Measurements from ENCODE around the gene AMN1.

The AMN1 gene

GRCh38 chr12:31749024-31749704 is 20.3 kb upstream of the AMN1 start (continued):
- no peak for TF ChIP-seq ZNF785 (tag by site-specific recombination; IDR thresholded peaks at IDR 0.05)
- TF ChIP-seq ZNF626 (tag by site-specific recombination; IDR thresholded peaks at IDR 0.05): peak; percentile 47; the same call in 1 of the 2 replicates
- peak; percentile 88 for TF ChIP-seq PRDM1 (tag by site-specific recombination; IDR thresholded peaks at IDR 0.05)
- TF ChIP-seq ZNF133 (tag by site-specific recombination; IDR thresholded peaks at IDR 0.05): no peak
- no peak for TF ChIP-seq ZNF138 (tag by site-specific recombination; IDR thresholded peaks at IDR 0.05; ENCODE audit: borderline replicate concordance)
- TF ChIP-seq, protein P1, sequence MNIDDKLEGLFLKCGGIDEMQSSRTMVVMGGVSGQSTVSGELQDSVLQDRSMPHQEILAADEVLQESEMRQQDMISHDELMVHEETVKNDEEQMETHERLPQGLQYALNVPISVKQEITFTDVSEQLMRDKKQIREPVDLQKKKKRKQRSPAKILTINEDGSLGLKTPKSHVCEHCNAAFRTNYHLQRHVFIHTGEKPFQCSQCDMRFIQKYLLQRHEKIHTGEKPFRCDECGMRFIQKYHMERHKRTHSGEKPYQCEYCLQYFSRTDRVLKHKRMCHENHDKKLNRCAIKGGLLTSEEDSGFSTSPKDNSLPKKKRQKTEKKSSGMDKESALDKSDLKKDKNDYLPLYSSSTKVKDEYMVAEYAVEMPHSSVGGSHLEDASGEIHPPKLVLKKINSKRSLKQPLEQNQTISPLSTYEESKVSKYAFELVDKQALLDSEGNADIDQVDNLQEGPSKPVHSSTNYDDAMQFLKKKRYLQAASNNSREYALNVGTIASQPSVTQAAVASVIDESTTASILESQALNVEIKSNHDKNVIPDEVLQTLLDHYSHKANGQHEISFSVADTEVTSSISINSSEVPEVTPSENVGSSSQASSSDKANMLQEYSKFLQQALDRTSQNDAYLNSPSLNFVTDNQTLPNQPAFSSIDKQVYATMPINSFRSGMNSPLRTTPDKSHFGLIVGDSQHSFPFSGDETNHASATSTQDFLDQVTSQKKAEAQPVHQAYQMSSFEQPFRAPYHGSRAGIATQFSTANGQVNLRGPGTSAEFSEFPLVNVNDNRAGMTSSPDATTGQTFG (tag by site-specific recombination; IDR thresholded peaks at IDR 0.05; ENCODE audit: borderline replicate concordance): no peak
- TF ChIP-seq ZEB2 (tag by site-specific recombination; IDR thresholded peaks at IDR 0.05): peak; percentile 98
- peak; percentile 78; the same call in 1 of the 2 replicates for TF ChIP-seq GFI1B (tag by site-specific recombination; IDR thresholded peaks at IDR 0.05)
- no peak for TF ChIP-seq YY1 (tag by site-specific recombination; IDR thresholded peaks at IDR 0.05)
- no peak for TF ChIP-seq ZNF521 (tag by site-specific recombination; IDR thresholded peaks at IDR 0.05)
- no peak for TF ChIP-seq ZNF704 (tag by site-specific recombination; IDR thresholded peaks at IDR 0.05)
- TF ChIP-seq ZNF341 (tag by site-specific recombination; IDR thresholded peaks at IDR 0.05; ENCODE audit: low read depth): no peak
- TF ChIP-seq, protein P2, sequence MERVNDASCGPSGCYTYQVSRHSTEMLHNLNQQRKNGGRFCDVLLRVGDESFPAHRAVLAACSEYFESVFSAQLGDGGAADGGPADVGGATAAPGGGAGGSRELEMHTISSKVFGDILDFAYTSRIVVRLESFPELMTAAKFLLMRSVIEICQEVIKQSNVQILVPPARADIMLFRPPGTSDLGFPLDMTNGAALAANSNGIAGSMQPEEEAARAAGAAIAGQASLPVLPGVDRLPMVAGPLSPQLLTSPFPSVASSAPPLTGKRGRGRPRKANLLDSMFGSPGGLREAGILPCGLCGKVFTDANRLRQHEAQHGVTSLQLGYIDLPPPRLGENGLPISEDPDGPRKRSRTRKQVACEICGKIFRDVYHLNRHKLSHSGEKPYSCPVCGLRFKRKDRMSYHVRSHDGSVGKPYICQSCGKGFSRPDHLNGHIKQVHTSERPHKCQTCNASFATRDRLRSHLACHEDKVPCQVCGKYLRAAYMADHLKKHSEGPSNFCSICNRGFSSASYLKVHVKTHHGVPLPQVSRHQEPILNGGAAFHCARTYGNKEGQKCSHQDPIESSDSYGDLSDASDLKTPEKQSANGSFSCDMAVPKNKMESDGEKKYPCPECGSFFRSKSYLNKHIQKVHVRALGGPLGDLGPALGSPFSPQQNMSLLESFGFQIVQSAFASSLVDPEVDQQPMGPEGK (tag by site-specific recombination; IDR thresholded peaks at IDR 0.05): peak; percentile 79; the same call in 1 of the 2 replicates
- TF ChIP-seq ZNF548 (tag by site-specific recombination; IDR thresholded peaks at IDR 0.05): no peak; the same call in 1 of the 2 replicates
- TF ChIP-seq TRIM28 (IDR thresholded peaks at IDR 0.05; ENCODE audit: borderline replicate concordance, low read length): peak; percentile 99
- TF ChIP-seq ZNF239 (tag by site-specific recombination; IDR thresholded peaks at IDR 0.05): 0 out of 2 replicates have a peak, but pooled peaks have one; percentile 50
- peak; percentile 97 for TF ChIP-seq ZNF843 (tag by site-specific recombination; IDR thresholded peaks at IDR 0.05)
- TF ChIP-seq, protein P3, sequence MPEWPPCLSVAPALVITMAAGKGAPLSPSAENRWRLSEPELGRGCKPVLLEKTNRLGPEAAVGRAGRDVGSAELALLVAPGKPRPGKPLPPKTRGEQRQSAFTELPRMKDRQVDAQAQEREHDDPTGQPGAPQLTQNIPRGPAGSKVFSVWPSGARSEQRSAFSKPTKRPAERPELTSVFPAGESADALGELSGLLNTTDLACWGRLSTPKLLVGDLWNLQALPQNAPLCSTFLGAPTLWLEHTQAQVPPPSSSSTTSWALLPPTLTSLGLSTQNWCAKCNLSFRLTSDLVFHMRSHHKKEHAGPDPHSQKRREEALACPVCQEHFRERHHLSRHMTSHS (tag by site-specific recombination; IDR thresholded peaks at IDR 0.05): peak; percentile 25; the same call in 1 of the 2 replicates
- peak; percentile 91 for TF ChIP-seq FEZF1 (tag by site-specific recombination; IDR thresholded peaks at IDR 0.05)
- TF ChIP-seq ZNF140 (tag by site-specific recombination; IDR thresholded peaks at IDR 0.05): no peak
- peak; percentile 98 for TF ChIP-seq SETDB1 (IDR thresholded peaks at IDR 0.05; ENCODE audit: insufficient read length, low read length)
- peak; percentile 55 for TF ChIP-seq SP2 (tag by site-specific recombination; IDR thresholded peaks at IDR 0.05)
- TF ChIP-seq, protein P4, sequence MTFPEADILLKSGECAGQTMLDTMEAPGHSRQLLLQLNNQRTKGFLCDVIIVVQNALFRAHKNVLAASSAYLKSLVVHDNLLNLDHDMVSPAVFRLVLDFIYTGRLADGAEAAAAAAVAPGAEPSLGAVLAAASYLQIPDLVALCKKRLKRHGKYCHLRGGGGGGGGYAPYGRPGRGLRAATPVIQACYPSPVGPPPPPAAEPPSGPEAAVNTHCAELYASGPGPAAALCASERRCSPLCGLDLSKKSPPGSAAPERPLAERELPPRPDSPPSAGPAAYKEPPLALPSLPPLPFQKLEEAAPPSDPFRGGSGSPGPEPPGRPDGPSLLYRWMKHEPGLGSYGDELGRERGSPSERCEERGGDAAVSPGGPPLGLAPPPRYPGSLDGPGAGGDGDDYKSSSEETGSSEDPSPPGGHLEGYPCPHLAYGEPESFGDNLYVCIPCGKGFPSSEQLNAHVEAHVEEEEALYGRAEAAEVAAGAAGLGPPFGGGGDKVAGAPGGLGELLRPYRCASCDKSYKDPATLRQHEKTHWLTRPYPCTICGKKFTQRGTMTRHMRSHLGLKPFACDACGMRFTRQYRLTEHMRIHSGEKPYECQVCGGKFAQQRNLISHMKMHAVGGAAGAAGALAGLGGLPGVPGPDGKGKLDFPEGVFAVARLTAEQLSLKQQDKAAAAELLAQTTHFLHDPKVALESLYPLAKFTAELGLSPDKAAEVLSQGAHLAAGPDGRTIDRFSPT (tag by site-specific recombination; IDR thresholded peaks at IDR 0.05): peak; percentile 98
- TF ChIP-seq ZNF292 (tag by site-specific recombination; IDR thresholded peaks at IDR 0.05; ENCODE audit: borderline replicate concordance, low read depth): no peak
- peak; percentile 91; the same call in 1 of the 2 replicates for TF ChIP-seq ZNF280D (tag by site-specific recombination; IDR thresholded peaks at IDR 0.05)
- TF ChIP-seq ZNF623 (tag by site-specific recombination; IDR thresholded peaks at IDR 0.05): peak; percentile 24
- no peak for TF ChIP-seq ZNF266 (tag by site-specific recombination; IDR thresholded peaks at IDR 0.05; ENCODE audit: low read depth)
- TF ChIP-seq GLIS2 (tag by site-specific recombination; IDR thresholded peaks at IDR 0.05): peak; percentile 57
- TF ChIP-seq ZNF394 (tag by site-specific recombination; IDR thresholded peaks at IDR 0.05; ENCODE audit: borderline replicate concordance): peak; percentile 90
